ENCODE measurements around the gene MT1X.

MT1X gene

DNA sequence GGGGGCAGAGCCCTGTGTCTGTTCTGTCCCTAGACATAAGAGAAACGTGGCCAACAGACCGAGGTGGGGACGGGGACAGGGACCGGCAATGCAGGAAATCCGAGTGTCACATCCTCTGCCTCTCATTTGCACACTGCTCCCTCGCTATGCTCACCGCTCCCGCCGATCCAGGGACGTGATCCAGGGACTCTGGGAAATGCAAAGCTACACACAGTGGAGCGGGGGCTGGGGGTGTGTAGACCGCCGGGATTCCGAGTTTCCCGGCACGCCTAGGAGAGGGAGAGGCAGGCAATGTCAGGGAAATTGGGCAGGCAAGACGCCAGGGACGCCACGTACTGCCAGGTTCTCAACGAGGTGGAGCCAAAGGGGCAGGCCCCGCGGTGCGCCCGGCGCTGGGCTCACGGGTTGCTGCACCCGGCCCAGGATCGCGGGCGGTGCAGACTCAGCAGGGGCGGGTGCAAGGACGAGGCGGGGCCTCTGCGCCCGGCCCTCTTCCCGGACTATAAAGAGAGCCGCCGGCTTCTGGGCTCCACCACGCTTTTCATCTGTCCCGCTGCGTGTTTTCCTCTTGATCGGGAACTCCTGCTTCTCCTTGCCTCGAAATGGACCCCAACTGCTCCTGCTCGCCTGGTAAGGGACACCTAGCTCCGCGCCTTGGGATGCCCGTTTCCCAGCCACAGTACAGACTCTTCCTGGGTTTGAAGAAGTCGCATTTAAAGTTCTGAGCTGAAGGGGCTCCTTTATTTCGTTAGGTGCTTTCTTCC is at the start of gene MT1X:
TSS of gene MT1X (plus strand) at position 532 of the 764 bp plus-strand sequence. CDS start at position 603, 71 bp downstream.
- DNase-seq (ENCODE audit: low spot score): peak; percentile 73

GRCh38 chr16:56632848-56633365 is 49.4 kb upstream of the MT1X start:
- DNase-seq (ENCODE audit: low spot score): no peak

GRCh38 chr16:56633535-56633934 is 48.7 kb upstream of the MT1X start:
- no peak for DNase-seq (ENCODE audit: low spot score)

DNA sequence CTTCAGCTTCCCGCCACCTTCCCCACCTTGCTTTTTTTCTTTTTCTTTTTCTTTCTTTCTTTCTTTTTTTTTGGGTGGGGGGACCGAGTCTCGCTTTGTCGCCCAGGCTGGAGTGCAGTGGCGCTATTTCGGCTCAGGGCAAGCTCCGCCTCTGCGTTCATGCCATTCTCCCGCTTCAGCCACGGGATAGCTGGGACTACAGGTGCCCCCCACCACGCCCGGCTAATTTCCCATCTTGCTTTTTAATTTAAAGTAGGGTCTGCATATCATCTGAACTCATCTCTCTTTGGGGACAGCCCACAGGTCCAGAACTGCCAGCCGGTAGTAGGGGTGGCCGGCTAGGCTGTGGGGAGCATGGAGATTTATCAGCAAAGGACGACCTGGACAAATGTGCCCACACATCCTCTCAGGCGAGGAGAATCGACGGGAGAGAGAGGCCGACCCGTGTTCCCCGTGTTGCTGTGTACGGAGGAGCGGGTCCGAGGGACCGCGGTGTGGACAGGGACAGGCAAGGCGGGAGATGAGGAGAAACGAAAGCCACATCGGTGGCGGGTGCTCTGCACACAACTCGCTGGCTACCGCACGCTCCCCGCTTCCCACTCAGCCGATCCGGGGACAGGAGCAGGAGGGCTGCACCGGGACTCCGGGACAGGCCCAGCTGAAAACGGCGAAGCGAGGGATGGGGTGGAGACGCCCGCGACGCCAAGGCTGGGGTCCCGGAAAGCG is 47.4 kb upstream of the MT1X start:
- no peak for DNase-seq (ENCODE audit: low spot score)

DNA sequence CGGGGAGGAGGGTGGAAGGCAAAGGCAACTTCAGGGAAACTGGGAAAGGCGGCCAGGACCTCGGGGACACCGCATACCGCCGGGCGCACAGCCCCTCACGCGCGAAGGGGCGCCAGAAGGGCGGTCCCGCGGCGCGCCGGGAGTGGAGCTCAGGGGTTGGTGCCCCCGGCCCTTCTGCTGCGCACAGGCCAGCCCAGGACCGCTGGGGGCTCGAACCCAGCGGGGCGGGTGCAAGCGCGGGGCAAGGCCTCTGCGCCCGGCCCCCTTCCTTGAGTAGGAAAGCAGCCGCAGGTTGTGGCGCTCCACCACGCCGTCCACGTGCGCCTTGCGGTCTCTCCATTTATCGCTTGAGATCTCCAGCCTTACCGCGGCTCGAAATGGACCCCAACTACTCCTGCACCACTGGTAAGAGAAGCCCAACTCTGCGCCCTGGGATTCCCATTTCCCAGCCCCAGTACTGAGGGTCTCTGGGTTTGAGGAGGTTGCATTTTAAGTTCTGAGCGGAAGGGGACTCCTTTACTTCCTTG is 46.8 kb upstream of the MT1X start:
- no peak for DNase-seq (ENCODE audit: low spot score)

GRCh38 chr16:56636616-56637413 is 45.5 kb upstream of the MT1X start:
- DNase-seq (ENCODE audit: low spot score): no peak

DNA sequence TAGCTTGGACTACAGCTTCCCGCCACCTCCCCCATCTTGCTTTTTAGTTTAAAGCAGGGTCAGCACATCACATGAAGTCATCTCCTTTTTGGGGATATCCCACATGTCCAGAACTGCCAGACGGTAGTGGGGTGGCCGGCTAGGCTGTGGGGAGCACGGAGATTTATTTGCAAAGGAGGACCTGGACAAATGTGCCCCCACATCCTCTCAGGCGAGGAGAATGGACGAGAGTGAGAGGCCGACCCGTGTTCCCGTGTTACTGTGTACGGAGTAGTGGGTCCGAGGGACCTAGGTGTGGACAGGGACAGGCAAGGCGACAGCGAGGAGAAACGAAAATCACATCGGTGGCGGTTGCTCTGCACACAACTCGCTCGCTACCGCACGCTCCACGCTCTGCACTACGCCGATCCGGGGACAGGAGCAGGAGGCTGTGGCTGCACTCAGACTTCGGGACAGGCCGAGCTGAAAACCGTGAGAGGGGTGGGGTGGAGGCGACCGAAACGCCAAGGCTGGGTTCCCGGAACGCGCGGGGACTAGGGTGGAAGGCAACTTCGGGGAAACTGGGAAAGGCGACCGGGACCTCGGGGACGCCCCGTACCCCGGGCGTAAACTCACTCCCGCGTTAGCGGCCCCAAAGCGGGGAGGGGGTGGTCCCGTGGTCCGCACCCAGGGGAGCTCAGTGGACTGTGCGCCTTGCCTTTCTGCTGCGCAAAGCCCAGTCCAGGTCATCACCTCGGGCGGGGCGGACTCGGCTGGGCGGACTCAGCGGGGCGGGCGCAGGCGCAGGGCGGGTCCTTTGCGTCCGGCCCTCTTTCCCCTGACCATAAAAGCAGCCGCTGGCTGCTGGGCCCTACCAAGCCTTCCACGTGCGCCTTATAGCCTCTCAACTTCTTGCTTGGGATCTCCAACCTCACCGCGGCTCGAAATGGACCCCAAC is 44.2 kb upstream of the MT1X start, which contains the start of gene MT1A:
TSS of gene MT1A (plus strand) at position 853 of the 937 bp plus-strand sequence. CDS start at position 926, 73 bp downstream.
- DNase-seq (ENCODE audit: low spot score): no peak

GRCh38 chr16:56639045-56639444 is 43.2 kb upstream of the MT1X start:
- no peak for DNase-seq (ENCODE audit: low spot score)

DNA sequence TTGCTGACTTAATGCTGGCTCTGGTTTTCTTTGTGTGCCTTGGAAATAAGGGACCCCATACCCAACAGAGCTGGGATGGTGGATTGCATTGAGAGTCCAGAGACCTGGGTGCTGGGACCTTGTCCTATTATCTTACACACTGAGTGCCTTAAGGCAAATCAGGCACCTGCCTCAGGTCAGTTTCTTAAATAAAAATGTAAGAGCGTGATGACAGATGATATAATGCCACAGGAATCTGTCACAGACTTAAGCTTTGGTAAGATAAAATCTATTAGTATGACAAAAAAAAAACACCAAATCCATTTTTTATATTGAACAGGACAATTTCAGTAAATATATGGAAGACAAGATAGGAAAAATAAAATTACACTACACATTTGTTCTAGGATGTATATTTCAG is 42.2 kb upstream of the MT1X start:
- no peak for DNase-seq (ENCODE audit: low spot score)

DNA sequence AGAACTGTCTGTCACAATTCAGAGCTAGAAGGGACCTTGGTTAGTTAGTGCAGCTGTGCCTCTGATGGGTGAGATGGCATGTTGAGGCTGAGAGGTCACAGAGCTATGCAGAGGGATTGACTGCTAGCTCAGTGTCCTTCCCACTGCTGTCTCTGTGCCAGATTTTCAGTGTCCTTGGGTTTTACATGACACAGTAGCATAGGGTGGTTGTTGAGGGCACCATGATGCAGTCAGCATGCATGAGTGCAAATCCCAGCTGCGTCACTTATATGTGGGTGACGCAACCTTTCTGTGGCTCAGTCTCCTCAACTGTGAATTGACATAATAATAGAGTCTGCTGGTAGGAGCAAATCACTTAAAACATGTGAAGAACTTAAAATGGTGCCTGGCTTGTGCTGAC is 41.1 kb upstream of the MT1X start:
- no peak for DNase-seq (ENCODE audit: low spot score)

GRCh38 chr16:56643080-56643778 is 39.0 kb upstream of the MT1X start:
- DNase-seq (ENCODE audit: low spot score): no peak

DNA sequence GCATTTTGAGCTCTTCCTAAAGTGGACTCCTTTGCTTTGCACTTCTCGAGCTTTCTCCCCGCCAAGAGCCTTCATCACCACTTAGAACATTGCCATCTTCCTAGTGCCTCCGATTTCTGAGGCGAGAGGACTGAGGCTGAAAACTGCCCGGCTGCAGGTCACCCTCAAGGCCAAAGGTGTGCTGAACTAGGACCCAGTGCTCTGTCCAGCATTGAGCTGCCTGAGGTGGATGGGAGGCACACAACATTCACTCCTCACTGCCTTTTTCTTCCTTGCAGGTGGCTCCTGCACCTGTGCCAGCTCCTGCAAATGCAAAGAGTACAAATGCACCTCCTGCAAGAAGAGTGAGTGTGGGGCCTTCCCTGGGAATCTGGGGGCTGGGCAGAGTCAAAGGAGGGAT is 38.4 kb upstream of the MT1X start:
- DNase-seq (ENCODE audit: low spot score): no peak

DNA sequence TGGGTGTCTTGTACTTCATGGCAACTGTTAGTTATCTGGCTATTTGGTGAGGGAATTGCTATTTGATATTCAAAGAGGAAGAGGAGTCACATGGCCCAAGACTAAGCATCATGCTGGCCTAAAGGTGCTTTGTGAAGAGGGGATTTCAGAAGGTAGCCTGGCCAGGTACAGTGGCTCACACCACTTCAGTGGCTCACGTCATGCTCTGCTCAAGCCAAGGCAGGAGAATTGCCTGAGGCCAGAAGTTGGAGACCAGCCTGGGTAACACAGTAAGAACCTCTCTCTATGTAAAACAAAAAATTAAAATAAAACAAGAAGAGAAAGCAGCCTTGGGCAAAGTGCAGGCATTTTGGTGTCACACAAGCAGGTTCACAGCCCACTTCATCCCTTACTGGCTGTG is 37.0 kb upstream of the MT1X start:
- DNase-seq (ENCODE audit: low spot score): no peak

DNA sequence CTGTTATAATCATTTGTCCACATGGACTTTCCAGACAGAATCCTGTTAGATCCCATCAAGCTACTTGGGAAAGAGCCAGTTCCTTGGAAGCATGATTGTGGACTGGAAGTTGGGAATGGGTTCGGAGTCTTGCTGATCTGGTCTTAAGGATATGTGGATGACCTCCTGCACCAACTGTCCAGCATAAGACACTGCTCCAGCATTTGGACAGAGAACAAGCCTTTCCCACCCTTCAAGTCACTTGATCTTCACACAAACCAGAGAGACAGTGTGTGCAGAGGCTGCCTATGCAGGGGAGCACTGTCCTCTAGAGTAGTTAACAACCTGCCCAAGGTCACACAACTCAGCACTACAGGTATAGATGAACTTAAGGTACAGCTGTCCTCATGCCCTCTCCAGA is 36.4 kb upstream of the MT1X start:
- DNase-seq (ENCODE audit: low spot score): no peak

DNA sequence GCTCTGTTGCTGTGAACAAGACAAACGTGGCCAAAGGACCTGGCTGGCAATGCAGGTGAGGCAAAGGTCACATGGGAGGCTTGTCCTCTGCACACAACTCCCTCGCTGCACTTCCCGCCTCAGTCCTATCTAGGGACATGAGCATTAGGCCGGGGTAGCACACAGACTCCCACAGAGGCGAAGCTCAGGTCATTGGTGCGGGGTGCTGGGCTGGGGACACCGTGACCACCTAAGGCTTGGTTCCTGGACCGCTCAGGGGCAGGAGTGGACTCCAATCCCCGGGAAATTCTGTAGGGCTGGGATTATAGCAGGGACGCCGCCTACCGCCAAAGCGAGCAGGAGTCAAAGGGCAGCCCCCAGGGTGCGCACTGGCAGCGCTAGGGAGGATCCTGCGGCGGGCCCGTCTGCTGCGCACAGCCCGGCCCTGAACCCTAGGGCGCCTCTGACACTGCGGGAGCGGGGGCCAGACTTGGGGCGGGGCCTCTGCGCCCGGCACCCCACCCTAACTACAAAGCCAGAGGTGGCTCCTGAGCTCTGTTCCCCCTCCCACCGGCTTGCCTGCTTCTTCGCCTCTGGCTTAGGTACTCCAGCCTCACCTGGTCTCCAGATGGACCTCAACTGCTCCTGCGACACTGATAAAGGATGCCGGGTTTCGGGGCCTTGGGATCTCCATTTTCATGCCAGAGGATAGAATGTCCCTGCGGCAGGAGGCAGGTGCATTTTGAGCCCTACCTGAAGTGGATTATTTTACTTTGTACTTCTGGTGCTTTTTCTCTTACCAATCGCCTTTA is 34.4 kb upstream of the MT1X start:
- DNase-seq (ENCODE audit: low spot score): no peak

- no peak for DNase-seq (ENCODE audit: low spot score)
Observed at GRCh38 chr16:56649271-56649670, 33.0 kb upstream of the MT1X start.

DNA sequence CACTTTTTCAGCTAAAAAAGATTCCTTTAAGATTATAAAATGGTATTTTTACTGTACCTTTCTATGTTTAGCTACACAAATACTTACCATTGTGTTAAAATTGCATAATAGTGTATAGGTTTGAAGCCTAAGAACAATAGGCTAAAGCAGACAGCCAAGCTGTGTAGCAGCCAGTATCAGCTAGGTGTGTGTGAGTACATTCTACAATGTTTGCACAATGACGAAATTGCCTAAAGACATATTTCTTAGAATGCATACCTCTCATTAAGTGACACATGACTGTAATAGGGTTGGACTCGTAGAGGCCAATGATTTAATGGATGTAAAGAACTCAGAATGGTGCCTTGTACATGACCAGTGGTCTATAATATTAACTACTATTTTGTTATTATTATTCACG is 32.5 kb upstream of the MT1X start:
- DNase-seq (ENCODE audit: low spot score): no peak

GRCh38 chr16:56651586-56651985 is 30.7 kb upstream of the MT1X start, which contains the start of gene MT1B:
Gene MT1B (plus strand): TSS chr16:56651886. CDS start chr16:56651954, 68 bp downstream.
- DNase-seq (ENCODE audit: low spot score): no peak

DNA sequence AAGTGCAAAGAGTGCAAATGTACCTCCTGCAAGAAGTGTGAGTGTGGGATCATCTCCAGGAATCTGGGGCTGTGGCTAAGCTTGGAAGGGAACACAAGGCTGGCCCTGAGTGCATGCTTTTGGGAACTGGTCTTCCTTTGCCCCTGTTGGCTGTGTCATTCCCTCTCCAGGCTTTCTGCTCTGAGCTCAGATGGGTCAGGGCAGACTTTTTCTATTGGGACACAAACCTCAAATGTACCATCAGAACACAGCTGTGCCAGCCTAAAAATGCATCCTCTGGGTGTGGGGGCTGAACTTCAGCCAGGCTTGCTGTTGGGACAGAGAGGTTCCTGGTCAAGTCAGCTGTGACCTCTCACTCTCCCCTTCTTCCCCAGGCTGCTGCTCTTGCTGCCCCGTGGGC is 29.7 kb upstream of the MT1X start:
- DNase-seq (ENCODE audit: low spot score): no peak

Measured in pons (tissue), 1 donor.